Measurements from ENCODE around the gene PEX11G. TPM values are rescaled to one million over a fixed set of nuclear protein-coding genes. Genes with fewer than 3 reads are reported as not detected.
"Not testable (repeated sequence)": the region's sequence is repeated elsewhere in the genome, so short reads cannot be mapped to it uniquely, and the experiment has no call there.

Gene PEX11G
- total and polyA plus RNA-seq, 2 donors from 2014 or later = 7.8 to 20.8 TPM

- no peaks in the 10 kb centered on the region for H3K27me3 ChIP-seq (ENCODE audit: control insufficient read depth, insufficient read depth, low read length)
- no peak overlapping the region for H3K9ac ChIP-seq (ENCODE audit: low read length in 3 of 3)
- FAIRE-seq = no peak
- no peaks in the 10 kb centered on the region for H3K4me1 ChIP-seq (ENCODE audit: control insufficient read depth in 2 of 3, insufficient read depth in 2 of 3, low read depth in 1 of 3, low read length in 3 of 3)
- no peak for DNase-seq
- no peak for TF ChIP-seq CTCF (IDR thresholded peaks at IDR 0.05; ENCODE audit: borderline replicate concordance, extremely low read depth, insufficient read depth)
- intact Hi-C loops (cut with DNase I) = no loop called here
- peaks cover 0 to 2% (median under 1%) of the 10 kb centered on the region in 3 donors for H3K9me3 ChIP-seq (ENCODE audit: control insufficient read depth in 2 of 3, insufficient read depth in 1 of 3, low read length in 3 of 3)
- H3K36me3 ChIP-seq (ENCODE audit: control insufficient read depth in 2 of 3, insufficient read depth in 3 of 3, low read length in 3 of 3) = peaks cover 14 to 32% (median 31%) of the 10 kb centered on the region in 3 donors
- H3K4me3 ChIP-seq (ENCODE audit: low read length in 3 of 3) = no peak overlapping the region
- no peak overlapping the region for H3K27ac ChIP-seq (ENCODE audit: low read depth in 2 of 2, low read length in 2 of 2)
Observed at GRCh38 chr19:7455600-7456296, 33.1 kb downstream of the PEX11G start.

GRCh38 chr19:7454998-7455397, 33.8 kb downstream of the PEX11G start:
- FAIRE-seq (no peak), DNase-seq (no peak)
- Histone ChIP-seq H3K27ac (ENCODE audit: low read depth in 2 of 2, low read length in 2 of 2) (no peak overlapping the region), H3K27me3 (ENCODE audit: control insufficient read depth, insufficient read depth, low read length) (no peaks in the 10 kb centered on the region), H3K4me1 (ENCODE audit: control insufficient read depth in 2 of 3, insufficient read depth in 2 of 3, low read depth in 1 of 3, low read length in 3 of 3) (no peaks in the 10 kb centered on the region), H3K36me3 (ENCODE audit: control insufficient read depth in 2 of 3, insufficient read depth in 3 of 3, low read length in 3 of 3) (peaks cover 18 to 33% (median 27%) of the 10 kb centered on the region in 3 donors), H3K4me3 (ENCODE audit: low read length in 3 of 3) (no peak overlapping the region), H3K9me3 (ENCODE audit: control insufficient read depth in 2 of 3, insufficient read depth in 1 of 3, low read length in 3 of 3) (peaks cover 5 to 9% (median 7%) of the 10 kb centered on the region in 3 donors), H3K9ac (ENCODE audit: low read length in 3 of 3) (no peak overlapping the region)
- intact Hi-C loops (cut with DNase I) = no loop called here
- TF ChIP-seq CTCF (IDR thresholded peaks at IDR 0.05; ENCODE audit: borderline replicate concordance, extremely low read depth, insufficient read depth) = no peak

GRCh38 chr19:7450243-7451223, 38.3 kb downstream of the PEX11G start:
- H3K9me3 ChIP-seq (ENCODE audit: control insufficient read depth in 2 of 3, insufficient read depth in 1 of 3, low read length in 3 of 3) = peaks cover 5 to 10% (median 7%) of the 10 kb centered on the region in 3 donors
- no peak overlapping the region for H3K27ac ChIP-seq (ENCODE audit: low read depth in 2 of 2, low read length in 2 of 2)
- FAIRE-seq (peak; percentile 47), DNase-seq (peak in 1 of 5 donors; percentile 39)
- no peak for TF ChIP-seq CTCF (IDR thresholded peaks at IDR 0.05; ENCODE audit: borderline replicate concordance, extremely low read depth, insufficient read depth)
- H3K27me3 ChIP-seq (ENCODE audit: control insufficient read depth, insufficient read depth, low read length) = no peaks in the 10 kb centered on the region
- intact Hi-C loops (cut with DNase I) = no loop called here
- H3K4me1 ChIP-seq (ENCODE audit: control insufficient read depth in 2 of 3, insufficient read depth in 2 of 3, low read depth in 1 of 3, low read length in 3 of 3) = no peaks in the 10 kb centered on the region
- no peak overlapping the region for H3K9ac ChIP-seq (ENCODE audit: low read length in 3 of 3)
- no peak overlapping the region for H3K4me3 ChIP-seq (ENCODE audit: low read length in 3 of 3)
- H3K36me3 ChIP-seq (ENCODE audit: control insufficient read depth in 2 of 3, insufficient read depth in 3 of 3, low read length in 3 of 3) = peaks cover 23 to 32% (median 31%) of the 10 kb centered on the region in 3 donors

GRCh38 chr19:7449391-7450070, 39.3 kb downstream of the PEX11G start:
- H3K4me3 ChIP-seq (ENCODE audit: low read length in 3 of 3); H3K4me1 ChIP-seq (ENCODE audit: control insufficient read depth in 2 of 3, insufficient read depth in 2 of 3, low read depth in 1 of 3, low read length in 3 of 3); DNase-seq; H3K27ac ChIP-seq (ENCODE audit: low read depth in 2 of 2, low read length in 2 of 2); FAIRE-seq; H3K27me3 ChIP-seq (ENCODE audit: control insufficient read depth, insufficient read depth, low read length); H3K9ac ChIP-seq (ENCODE audit: low read length in 3 of 3); intact Hi-C loops (cut with DNase I); H3K9me3 ChIP-seq (ENCODE audit: control insufficient read depth in 2 of 3, insufficient read depth in 1 of 3, low read length in 3 of 3): not testable (repeated sequence)
- peaks cover 26 to 35% (median 30%) of the 10 kb centered on the region in 3 donors for H3K36me3 ChIP-seq (ENCODE audit: control insufficient read depth in 2 of 3, insufficient read depth in 3 of 3, low read length in 3 of 3)
